CD1c-positive myeloid dendritic cell (primary cell): ENCODE results near the gene LHPP.

Experiments
- DNase-seq: peaks from one replicate; pipeline ENCODE4 v3.0.0-alpha.2; 2016; ENCODE audit errors: extremely low spot score

Gene LHPP

DNA sequence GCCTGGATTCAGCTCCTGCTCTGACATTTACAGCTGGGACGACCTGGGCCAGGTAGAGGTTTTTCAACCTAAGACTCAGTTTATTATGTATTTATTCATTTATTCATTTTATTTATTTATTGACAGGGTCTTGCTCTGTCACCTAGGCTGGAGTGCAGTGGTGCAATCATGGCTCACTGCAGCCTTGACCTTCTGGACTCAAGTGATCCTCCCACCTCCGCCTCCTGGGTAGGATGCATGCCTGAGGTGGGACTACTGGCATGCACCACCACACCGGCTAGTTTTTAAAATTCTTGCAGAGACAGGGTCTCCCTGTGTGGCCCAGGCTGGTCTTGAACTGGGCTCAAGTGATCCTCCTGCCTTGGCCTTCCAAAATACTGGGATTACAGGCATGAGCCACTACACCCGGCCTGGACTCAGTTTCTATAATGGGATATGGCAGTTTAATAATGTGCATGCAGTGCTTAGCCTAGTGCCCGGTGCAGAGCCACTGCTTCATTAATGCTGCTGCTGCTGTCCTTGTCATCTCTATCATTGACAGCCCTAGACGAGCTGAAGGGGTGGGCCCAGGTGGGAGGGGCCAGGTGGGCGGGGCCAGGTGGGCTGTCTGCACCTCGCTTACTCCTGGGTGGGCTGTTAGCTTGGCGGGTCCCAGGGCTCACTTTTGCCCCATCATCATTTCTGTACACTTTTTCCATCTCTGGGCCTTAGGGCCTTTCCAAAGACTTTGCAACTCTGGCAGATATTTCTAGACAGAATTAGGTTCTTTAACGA is 92.6 kb downstream of the LHPP start:
- no peak for DNase-seq

GRCh38 chr10:124557167-124557566 is 95.5 kb downstream of the LHPP start:
- no peak for DNase-seq

DNA sequence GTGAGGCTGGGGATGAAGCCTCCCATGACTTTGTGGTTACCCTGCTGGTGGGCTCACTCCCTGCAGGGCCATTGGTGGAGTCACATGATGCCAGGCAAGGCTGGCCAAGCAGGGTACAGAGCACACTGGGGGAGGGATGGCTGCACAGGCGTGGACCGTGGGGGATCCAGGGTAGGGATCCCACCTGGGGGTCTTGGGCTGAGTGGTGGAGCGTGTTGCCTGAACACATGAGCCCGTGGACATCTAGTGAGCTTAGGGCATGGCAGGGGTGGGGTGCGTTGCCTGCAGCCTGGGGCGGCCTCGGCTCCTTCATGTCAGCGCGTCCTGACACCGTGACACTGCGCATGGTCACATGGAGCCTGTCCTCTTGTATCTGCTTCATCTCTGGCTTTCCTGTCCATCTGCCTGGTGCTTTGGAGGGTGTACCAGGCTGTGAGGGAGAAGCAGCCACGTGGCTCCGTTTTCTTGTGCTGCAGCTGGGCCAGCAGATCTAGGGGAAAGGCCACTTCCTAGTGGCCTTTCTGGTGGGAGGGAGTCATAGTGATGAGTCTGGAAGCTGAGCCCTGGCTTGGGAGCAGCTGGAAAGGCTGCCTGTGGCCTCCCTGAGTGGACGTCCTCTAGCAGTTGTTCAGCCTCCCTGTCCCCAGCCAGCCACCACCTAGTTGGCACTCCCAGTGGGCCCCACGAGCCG is 96.2 kb downstream of the LHPP start:
- DNase-seq, result no peak

- DNase-seq, result no peak
Observed at GRCh38 chr10:124558339-124559321, 97.0 kb downstream of the LHPP start.

GRCh38 chr10:124559372-124560132 is 97.9 kb downstream of the LHPP start:
- no peak for DNase-seq

- DNase-seq, result no peak
Observed at GRCh38 chr10:124560377-124561105, 98.9 kb downstream of the LHPP start.

DNA sequence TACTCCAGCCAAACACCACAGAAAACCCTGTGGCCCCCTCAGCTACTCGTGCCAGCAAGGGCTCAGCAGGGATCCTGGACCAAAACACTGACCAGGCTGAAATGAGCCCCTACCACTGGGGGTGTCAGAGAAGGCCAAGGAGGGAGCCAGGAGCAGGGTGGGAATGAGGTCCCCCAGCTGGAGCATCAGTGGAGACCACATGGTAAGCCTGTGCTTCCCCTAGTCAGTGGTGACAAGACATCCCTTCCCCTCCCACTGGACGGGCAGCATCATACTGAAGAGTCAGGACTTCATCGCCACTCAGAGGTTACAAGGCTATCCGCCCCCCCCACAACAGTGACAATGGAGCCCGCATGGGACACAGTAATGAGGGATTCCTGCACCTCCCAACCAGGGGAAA is 99.6 kb downstream of the LHPP start:
- DNase-seq, result no peak

- DNase-seq, result no peak
Observed at GRCh38 chr10:124562425-124563060, 100.9 kb downstream of the LHPP start.

DNA sequence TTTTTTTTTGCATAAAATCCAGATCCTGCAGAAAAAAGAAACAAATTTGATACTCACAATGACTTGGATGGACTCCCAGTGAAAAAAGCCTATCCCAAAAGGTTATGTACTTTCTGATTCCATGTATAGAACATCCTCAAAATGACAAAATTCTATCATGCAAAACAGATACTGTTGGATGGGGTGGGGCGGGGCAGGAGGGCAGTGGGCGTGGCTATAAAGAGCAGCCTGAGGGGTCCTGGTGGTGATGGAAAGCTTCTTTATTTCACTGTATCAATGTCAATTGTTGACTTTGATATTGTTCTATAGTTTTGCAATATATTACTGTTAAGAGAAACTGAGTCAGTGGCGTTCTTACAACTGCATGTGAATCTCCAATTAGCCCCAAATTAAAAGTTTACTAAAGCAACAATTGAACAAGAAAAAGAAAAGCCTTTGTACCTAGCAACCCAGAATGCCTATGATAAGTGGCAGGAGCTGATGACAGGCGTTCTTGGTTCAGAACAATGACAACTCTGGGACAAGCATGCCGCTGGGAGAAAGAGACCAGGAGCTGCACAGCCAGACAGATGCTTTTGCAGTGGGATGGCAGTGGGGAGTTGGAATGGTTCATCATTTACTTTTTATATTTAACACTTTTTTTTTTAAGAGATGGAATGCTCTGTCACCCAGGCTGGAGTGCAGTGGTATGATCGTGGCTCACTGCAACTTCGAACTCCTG is 101.9 kb downstream of the LHPP start:
- DNase-seq, result no peak

DNA sequence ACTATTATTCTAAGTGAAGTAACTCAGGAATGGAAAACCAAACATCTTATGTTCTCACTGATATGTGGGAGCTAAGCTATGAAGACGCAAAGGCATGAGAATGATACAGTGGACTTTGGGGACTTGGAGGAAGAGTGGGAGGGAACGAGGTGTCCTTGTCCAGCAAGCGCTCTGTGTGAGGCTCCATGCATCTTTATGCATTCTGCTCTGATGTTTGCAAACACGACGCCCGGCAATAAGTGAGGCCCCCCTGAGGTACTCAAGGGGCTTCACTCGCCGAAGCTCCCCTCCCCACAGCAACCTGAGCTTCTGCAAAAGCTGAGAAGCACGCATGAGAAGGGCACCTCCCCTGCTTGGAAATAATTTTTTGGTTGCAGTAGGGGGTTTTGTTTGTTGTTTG is 103.3 kb downstream of the LHPP start:
- no peak for DNase-seq

- DNase-seq, result no peak
Observed at GRCh38 chr10:124565565-124566221, 104.1 kb downstream of the LHPP start.

- DNase-seq, result no peak
Observed at GRCh38 chr10:124566222-124566888, 104.7 kb downstream of the LHPP start.

GRCh38 chr10:124566981-124567835 is 105.6 kb downstream of the LHPP start:
- no peak for DNase-seq

GRCh38 chr10:124568339-124568738 is 106.7 kb downstream of the LHPP start:
- DNase-seq, result no peak

- no peak for DNase-seq
Observed at GRCh38 chr10:124568848-124569622, 107.4 kb downstream of the LHPP start.

- DNase-seq, result no peak
Observed at GRCh38 chr10:124569623-124570470, 108.2 kb downstream of the LHPP start.
